Measurements from ENCODE around the gene GJB6. TPM values are rescaled to one million over a fixed set of nuclear protein-coding genes. Genes with fewer than 3 reads are reported as not detected.

Gene GJB6
- total and polyA plus RNA-seq, 2 donors (not counting 3 experiments of a cell fraction or from before 2014, with no cell fraction given) = not detected

GRCh38 chr13:20188667-20189553 lies 43.2 kb downstream of the GJB6 start:
- ChIA-PET POLR2A (interaction anchor here (0.5 kb wide), 1 partner anchor 643 kb away, joined by 6 read pairs; no protein-coding TSS in a partner anchor), CTCF (interaction anchor here (1.4 to 2.0 kb wide), 2 partner anchors 8 to 736 kb away, joined by 7 to 9 read pairs; no protein-coding TSS in a partner anchor)
- no peaks in the 10 kb centered on the region for H3K4me1 ChIP-seq (ENCODE audit: control insufficient read depth, extremely low read depth, insufficient read depth, low read length)
- H2AFZ ChIP-seq (ENCODE audit: low read depth, low read length) = no peak overlapping the region
- H3K9ac ChIP-seq (replicated peaks; ENCODE audit: extremely low read depth, insufficient read depth, low read length) = no peak overlapping the region
- no peak for FAIRE-seq
- DNase-seq (ENCODE audit: low read depth, low spot score) = no peak
- no peak overlapping the region for H3K4me2 ChIP-seq (ENCODE audit: insufficient read depth, low read length)
- no peak overlapping the region for H3K27ac ChIP-seq (ENCODE audit: insufficient read depth, low read depth, low read length)
- no peaks in the 10 kb centered on the region for H4K20me1 ChIP-seq (replicated peaks; ENCODE audit: control insufficient read depth, extremely low read depth, insufficient read depth, low read length)
- TF ChIP-seq POLR2AphosphoS5 (IDR thresholded peaks at IDR 0.05; ENCODE audit: insufficient read depth, low read depth, low read length) (no peak), CTCF (IDR thresholded peaks at IDR 0.05; ENCODE audit: extremely low read depth in 1 of 2, insufficient read depth in 1 of 2, low read depth in 1 of 2, low read length in 2 of 2) (peak in 1 of 2 donors; percentile 10), EZH2 (IDR thresholded peaks at IDR 0.05; ENCODE audit: borderline replicate concordance, low read depth, low read length, severe bottlenecking) (no peak)
- H3K36me3 ChIP-seq (ENCODE audit: control insufficient read depth in 2 of 2, extremely low read depth in 1 of 2, insufficient read depth in 2 of 2, low read length in 2 of 2) = no peaks in the 10 kb centered on the region
- dilution Hi-C loops (cut with MboI; ENCODE audit: extremely low pct_ligation_motif_present, low sequenced_read_pairs) = no loop called here
- no peak overlapping the region for H3K4me3 ChIP-seq (replicated peaks in 1 of 3; ENCODE audit: insufficient read depth in 1 of 3, low read depth in 1 of 3, low read length in 3 of 3)
- H3K9me3 ChIP-seq (replicated peaks; ENCODE audit: control insufficient read depth, insufficient read depth, low read length) = no peaks in the 10 kb centered on the region
- no peaks in the 10 kb centered on the region for H3K9me1 ChIP-seq (replicated peaks; ENCODE audit: control insufficient read depth, extremely low read depth, insufficient read depth, low read length)
- no peaks in the 10 kb centered on the region for H3K79me2 ChIP-seq (ENCODE audit: control insufficient read depth, insufficient read depth, low read length)
- intact Hi-C loops (cut with micrococcal nuclease) = no loop called here
- H3K27me3 ChIP-seq (ENCODE audit: control insufficient read depth in 2 of 2, insufficient read depth in 2 of 2, low read length in 2 of 2) = peaks cover 49 to 58% of the 10 kb centered on the region in 2 experiments
- BruUV-seq (replicated peaks) = no TSS peak
